ENCODE results near the gene TWSG1. TPM values are rescaled to one million over a fixed set of nuclear protein-coding genes. Genes with fewer than 3 reads are reported as not detected.
A peak's percentile ranks its signal among the peaks of the same experiment; 100 is the strongest.

Gene TWSG1
- total RNA-seq, 1 donor: 101 TPM

DNA sequence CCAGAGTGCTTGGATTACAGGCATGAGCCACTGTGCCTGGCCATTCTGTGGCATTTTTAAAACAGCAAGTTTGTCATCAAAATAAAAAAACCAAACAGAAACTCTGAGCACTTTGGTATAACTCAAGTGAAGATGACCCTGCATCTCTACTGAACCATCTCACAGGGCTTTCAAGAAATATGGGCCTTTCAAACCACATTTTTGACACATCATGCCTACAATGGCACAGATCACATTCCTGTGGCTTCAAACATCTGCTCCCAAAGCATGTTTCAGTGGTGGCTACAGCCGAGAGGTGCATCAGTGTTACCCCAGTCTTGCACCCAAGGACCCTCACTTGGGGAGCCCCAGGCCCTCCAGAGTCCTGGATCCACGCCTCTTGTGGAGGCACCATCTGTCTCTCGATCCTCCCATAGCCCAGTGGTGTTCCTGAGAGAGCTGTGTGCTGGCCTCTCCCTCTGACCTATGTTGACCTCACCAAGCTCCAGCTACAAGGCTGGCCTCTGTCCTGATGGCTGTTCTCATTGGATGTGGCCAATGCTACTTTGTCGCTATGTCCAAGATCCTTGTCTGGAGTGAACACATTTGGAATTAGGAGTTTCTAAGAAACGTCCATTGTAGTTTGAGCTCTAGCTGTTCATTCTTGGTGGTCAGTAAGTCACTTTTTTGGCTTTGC, 85.5 kb downstream of the TWSG1 start:
- no peak overlapping the region for H3K4me3 ChIP-seq (ENCODE audit: insufficient read depth, low read length)
- H3K79me2 ChIP-seq (ENCODE audit: insufficient read depth, low read length): no peaks in the 10 kb centered on the region
- peaks cover 16% of the 10 kb centered on the region for H3K4me1 ChIP-seq (ENCODE audit: insufficient read depth, low read length)
- no peaks in the 10 kb centered on the region for H3K27me3 ChIP-seq (ENCODE audit: insufficient read depth, low read length)
- TF ChIP-seq, protein P1, sequence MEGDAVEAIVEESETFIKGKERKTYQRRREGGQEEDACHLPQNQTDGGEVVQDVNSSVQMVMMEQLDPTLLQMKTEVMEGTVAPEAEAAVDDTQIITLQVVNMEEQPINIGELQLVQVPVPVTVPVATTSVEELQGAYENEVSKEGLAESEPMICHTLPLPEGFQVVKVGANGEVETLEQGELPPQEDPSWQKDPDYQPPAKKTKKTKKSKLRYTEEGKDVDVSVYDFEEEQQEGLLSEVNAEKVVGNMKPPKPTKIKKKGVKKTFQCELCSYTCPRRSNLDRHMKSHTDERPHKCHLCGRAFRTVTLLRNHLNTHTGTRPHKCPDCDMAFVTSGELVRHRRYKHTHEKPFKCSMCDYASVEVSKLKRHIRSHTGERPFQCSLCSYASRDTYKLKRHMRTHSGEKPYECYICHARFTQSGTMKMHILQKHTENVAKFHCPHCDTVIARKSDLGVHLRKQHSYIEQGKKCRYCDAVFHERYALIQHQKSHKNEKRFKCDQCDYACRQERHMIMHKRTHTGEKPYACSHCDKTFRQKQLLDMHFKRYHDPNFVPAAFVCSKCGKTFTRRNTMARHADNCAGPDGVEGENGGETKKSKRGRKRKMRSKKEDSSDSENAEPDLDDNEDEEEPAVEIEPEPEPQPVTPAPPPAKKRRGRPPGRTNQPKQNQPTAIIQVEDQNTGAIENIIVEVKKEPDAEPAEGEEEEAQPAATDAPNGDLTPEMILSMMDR (IDR thresholded peaks at IDR 0.05; ENCODE audit: extremely low read depth, low read depth, low read length): no peak
- H2AFZ ChIP-seq (ENCODE audit: low read length): no peak overlapping the region
- DNase-seq (ENCODE audit: insufficient read length, low spot score, missing footprints): peak; percentile 80
- no peaks in the 10 kb centered on the region for H3K9me3 ChIP-seq (ENCODE audit: low read depth, low read length)
- no peaks in the 10 kb centered on the region for H4K20me1 ChIP-seq (ENCODE audit: insufficient read depth, low read length)
- H3K27ac ChIP-seq (ENCODE audit: low read depth, low read length): no peak overlapping the region
- no peak overlapping the region for H3K4me2 ChIP-seq (ENCODE audit: insufficient read depth, low read length)
- H3K36me3 ChIP-seq (ENCODE audit: insufficient read depth, low read length): no peaks in the 10 kb centered on the region

DNA sequence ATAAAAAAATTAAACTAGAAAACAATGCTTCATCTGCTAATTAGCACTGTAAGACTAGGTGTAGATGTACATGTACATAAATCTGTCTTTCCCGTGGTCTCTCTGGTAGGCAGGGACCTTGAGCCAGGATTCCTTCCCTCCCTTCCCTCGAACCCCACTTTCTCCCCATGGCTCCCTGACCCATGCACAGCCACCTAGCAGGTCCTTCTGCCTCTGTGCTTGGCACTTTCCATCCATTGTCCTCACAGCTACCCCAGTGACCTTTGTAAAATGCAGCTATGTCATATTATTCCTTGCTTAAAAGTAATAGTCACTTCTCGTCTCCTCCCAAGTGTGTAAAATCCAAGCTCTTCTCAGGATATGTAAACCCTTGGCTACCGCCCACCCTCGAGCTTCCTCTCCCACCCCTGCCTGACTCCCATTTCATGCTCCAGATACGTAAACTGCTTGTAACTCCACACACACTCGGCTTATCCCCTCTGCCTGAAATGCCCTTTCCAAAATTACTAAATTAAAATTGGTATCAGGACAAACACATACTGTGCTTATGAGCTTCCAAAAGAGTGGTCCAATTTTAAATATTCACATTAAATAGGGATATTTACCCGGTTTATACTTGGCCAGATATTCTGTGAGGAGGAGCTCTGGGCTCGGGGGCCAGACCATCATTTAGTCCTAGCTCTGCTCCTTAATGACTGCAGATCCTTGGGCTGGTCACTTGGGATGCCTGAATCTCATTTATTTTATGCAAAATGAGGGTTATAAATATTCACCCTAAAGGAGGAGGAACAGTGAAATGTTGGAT, 86.7 kb downstream of the TWSG1 start:
- no peaks in the 10 kb centered on the region for H3K79me2 ChIP-seq (ENCODE audit: insufficient read depth, low read length)
- DNase-seq (ENCODE audit: insufficient read length, low spot score, missing footprints): no peak
- no peak overlapping the region for H2AFZ ChIP-seq (ENCODE audit: low read length)
- H3K4me2 ChIP-seq (ENCODE audit: insufficient read depth, low read length): no peak overlapping the region
- no peaks in the 10 kb centered on the region for H3K9me3 ChIP-seq (ENCODE audit: low read depth, low read length)
- H3K4me3 ChIP-seq (ENCODE audit: insufficient read depth, low read length): no peak overlapping the region
- TF ChIP-seq, protein P1 (IDR thresholded peaks at IDR 0.05; ENCODE audit: extremely low read depth, low read depth, low read length): no peak
- no peak overlapping the region for H3K27ac ChIP-seq (ENCODE audit: low read depth, low read length)
- no peaks in the 10 kb centered on the region for H3K27me3 ChIP-seq (ENCODE audit: insufficient read depth, low read length)
- H3K4me1 ChIP-seq (ENCODE audit: insufficient read depth, low read length): peaks cover 16% of the 10 kb centered on the region
- no peaks in the 10 kb centered on the region for H3K36me3 ChIP-seq (ENCODE audit: insufficient read depth, low read length)
- no peaks in the 10 kb centered on the region for H4K20me1 ChIP-seq (ENCODE audit: insufficient read depth, low read length)

DNA sequence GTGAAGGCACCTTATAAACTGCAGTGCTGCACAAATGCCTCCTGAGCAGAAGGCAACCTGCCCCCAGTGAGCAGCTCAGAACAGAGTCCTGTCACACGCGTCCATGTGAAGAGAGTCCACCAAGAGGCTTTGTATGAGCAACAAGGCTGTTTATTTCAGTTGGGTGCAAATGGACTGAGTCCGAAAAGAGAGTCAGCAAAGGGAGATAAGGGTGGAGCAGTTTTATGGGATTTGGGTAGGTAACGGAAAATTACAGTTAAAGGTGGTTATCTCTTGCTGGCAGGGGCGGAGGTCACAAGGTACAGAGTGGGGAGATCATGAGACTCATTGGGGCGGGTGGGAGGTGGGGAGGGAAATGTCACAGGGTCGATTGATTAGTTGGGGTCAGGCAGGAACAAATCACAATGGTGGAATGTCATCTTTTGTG, 87.3 kb downstream of the TWSG1 start:
- TF ChIP-seq, protein P1 (IDR thresholded peaks at IDR 0.05; ENCODE audit: extremely low read depth, low read depth, low read length): no peak
- H3K27me3 ChIP-seq (ENCODE audit: insufficient read depth, low read length): no peaks in the 10 kb centered on the region
- no peak overlapping the region for H2AFZ ChIP-seq (ENCODE audit: low read length)
- no peak overlapping the region for H3K4me3 ChIP-seq (ENCODE audit: insufficient read depth, low read length)
- H3K4me1 ChIP-seq (ENCODE audit: insufficient read depth, low read length): peaks cover 10% of the 10 kb centered on the region
- no peak overlapping the region for H3K27ac ChIP-seq (ENCODE audit: low read depth, low read length)
- no peaks in the 10 kb centered on the region for H3K79me2 ChIP-seq (ENCODE audit: insufficient read depth, low read length)
- no peaks in the 10 kb centered on the region for H3K9me3 ChIP-seq (ENCODE audit: low read depth, low read length)
- DNase-seq (ENCODE audit: insufficient read length, low spot score, missing footprints): no peak
- no peaks in the 10 kb centered on the region for H3K36me3 ChIP-seq (ENCODE audit: insufficient read depth, low read length)
- H3K4me2 ChIP-seq (ENCODE audit: insufficient read depth, low read length): no peak overlapping the region
- no peaks in the 10 kb centered on the region for H4K20me1 ChIP-seq (ENCODE audit: insufficient read depth, low read length)
